Effector memory CD8-positive, alpha-beta T cell (primary cell): ENCODE results near the gene PDE3A.

Source experiments
- ATAC-seq: fragments of 150-1000 bp; cut with Tn5 transposase; replicated peaks from 2 replicates; pipeline ENCODE4 v1.10.0; 2021; ENCODE audit warnings: mild to moderate bottlenecking, moderate library complexity
- DNase-seq, 3 experiments: peaks; one replicate each; pipeline ENCODE4 v3.0.0; 2021
- H3K27ac Mint-ChIP-seq, 2 donors: one replicate each; pipeline ENCODE4 v1.8.0; 2022; ENCODE audit warnings: mild to moderate bottlenecking in 2 of 2, mixed read lengths in 2 of 2, moderate library complexity in 2 of 2
- H3K27me3 Mint-ChIP-seq, 2 donors: one replicate each; pipeline ENCODE4 v1.8.0; 2022; ENCODE audit warnings: mixed read lengths in 2 of 2
- H3K36me3 Mint-ChIP-seq: one replicate; pipeline ENCODE4 v1.8.0; 2022; ENCODE audit warnings: mild to moderate bottlenecking, moderate library complexity, mixed read lengths; ENCODE audit not compliant: insufficient read depth
- H3K4me1 Mint-ChIP-seq, 2 donors: one replicate each; pipeline ENCODE4 v1.8.0; 2022; ENCODE audit warnings: low read depth in 2 of 2, mixed read lengths in 2 of 2
- H3K4me3 Mint-ChIP-seq, 2 donors: one replicate each; pipeline ENCODE4 v1.8.0; 2022; ENCODE audit warnings: mild to moderate bottlenecking in 2 of 2, mixed read lengths in 2 of 2, moderate library complexity in 2 of 2
- H3K9me3 Mint-ChIP-seq, 2 donors: one replicate each; pipeline ENCODE4 v1.8.0; 2022; ENCODE audit warnings: mixed read lengths in 2 of 2

PDE3A gene

DNA sequence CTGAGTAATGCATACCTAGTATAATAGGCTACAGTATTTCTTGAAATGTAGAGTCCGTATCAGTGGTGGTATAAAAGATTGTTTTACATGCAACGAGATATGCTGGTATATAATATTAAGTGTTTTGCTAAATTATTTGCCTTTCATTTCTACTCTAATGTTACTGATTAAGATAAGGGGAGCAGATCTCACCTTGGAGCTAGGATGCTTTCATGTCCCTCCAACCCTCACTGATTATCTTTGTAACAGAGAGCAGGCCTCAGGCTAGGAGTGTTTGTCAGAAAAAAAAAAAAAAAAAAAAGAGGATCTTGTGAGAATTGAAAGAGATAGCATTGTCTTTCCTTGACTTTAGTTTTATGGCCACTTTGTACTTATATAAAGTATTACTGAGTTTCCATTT is 92.6 kb downstream of the PDE3A start:
- Mint-ChIP-seq H3K27ac (no peak overlapping the region), H3K36me3 (no peaks in the 10 kb centered on the region), H3K27me3 (no peaks in the 10 kb centered on the region), H3K9me3 (no peaks in the 10 kb centered on the region), H3K4me3 (no peak overlapping the region), H3K4me1 (no peaks in the 10 kb centered on the region)
- DNase-seq = no peak
- ATAC-seq = no peak

GRCh38 chr12:20463913-20464524 is 95.7 kb downstream of the PDE3A start:
- Mint-ChIP-seq H3K4me3 (no peak overlapping the region), H3K27me3 (no peaks in the 10 kb centered on the region), H3K4me1 (no peaks in the 10 kb centered on the region), H3K9me3 (no peaks in the 10 kb centered on the region), H3K36me3 (no peaks in the 10 kb centered on the region), H3K27ac (no peak overlapping the region)
- no peak for DNase-seq
- ATAC-seq = no peak

DNA sequence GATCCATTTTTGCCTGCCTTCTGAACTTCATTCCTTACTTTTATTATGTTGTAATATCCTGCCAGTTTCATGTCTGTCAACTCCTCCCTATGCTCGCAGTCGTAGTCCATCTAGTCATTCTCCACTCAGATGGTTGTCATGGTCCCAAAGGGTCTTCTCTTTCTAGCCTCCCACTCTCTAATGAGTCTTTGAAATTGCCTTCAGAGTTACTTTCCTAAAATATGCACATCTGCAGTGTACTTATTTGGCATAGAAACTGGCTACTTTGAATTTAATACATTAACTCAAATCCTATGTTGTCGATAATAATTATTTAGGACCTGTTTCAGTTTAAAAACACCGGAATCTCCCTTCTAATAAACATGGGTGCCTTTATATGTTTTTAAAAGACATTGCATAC is 101.0 kb downstream of the PDE3A start:
- no peaks in the 10 kb centered on the region for H3K4me1 Mint-ChIP-seq
- H3K36me3 Mint-ChIP-seq = no peaks in the 10 kb centered on the region
- H3K4me3 Mint-ChIP-seq = no peak overlapping the region
- no peaks in the 10 kb centered on the region for H3K27me3 Mint-ChIP-seq
- no peak overlapping the region for H3K27ac Mint-ChIP-seq
- H3K9me3 Mint-ChIP-seq = no peaks in the 10 kb centered on the region
- no peak for DNase-seq
- ATAC-seq = no peak

GRCh38 chr12:20469756-20470155 is 101.4 kb downstream of the PDE3A start:
- no peak for DNase-seq
- Mint-ChIP-seq H3K4me1 (no peaks in the 10 kb centered on the region), H3K27me3 (no peaks in the 10 kb centered on the region), H3K27ac (no peak overlapping the region), H3K4me3 (no peak overlapping the region), H3K36me3 (no peaks in the 10 kb centered on the region), H3K9me3 (no peaks in the 10 kb centered on the region)
- ATAC-seq = no peak

GRCh38 chr12:20472102-20472782 is 103.9 kb downstream of the PDE3A start:
- H3K4me1 Mint-ChIP-seq = no peaks in the 10 kb centered on the region
- no peak overlapping the region for H3K27ac Mint-ChIP-seq
- no peaks in the 10 kb centered on the region for H3K9me3 Mint-ChIP-seq
- no peaks in the 10 kb centered on the region for H3K27me3 Mint-ChIP-seq
- ATAC-seq (no peak), DNase-seq (no peak)
- no peaks in the 10 kb centered on the region for H3K36me3 Mint-ChIP-seq
- no peak overlapping the region for H3K4me3 Mint-ChIP-seq

GRCh38 chr12:20473133-20473532 is 104.8 kb downstream of the PDE3A start:
- no peaks in the 10 kb centered on the region for H3K9me3 Mint-ChIP-seq
- no peak overlapping the region for H3K27ac Mint-ChIP-seq
- no peak for DNase-seq
- no peaks in the 10 kb centered on the region for H3K4me1 Mint-ChIP-seq
- no peaks in the 10 kb centered on the region for H3K36me3 Mint-ChIP-seq
- no peaks in the 10 kb centered on the region for H3K27me3 Mint-ChIP-seq
- no peak for ATAC-seq
- no peak overlapping the region for H3K4me3 Mint-ChIP-seq

DNA sequence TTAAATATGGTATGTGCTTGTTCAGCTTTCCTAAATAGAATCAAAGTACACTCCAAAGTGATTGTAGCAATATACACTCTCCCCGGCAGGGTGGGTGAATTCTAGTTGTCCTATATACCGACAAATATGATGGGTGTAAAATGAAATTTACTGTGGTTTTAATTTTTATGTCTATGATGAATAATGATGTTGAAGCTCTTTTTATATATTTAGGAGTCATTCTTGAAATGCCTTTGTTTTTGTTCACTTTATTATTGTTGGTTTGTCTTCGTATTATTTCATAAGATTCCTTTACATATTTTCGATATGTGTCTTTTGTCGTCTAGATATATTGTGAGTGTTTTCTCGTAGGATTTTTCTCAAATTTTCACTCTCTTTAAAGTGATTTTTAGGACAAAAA is 105.7 kb downstream of the PDE3A start:
- Mint-ChIP-seq H3K4me3 (no peak overlapping the region), H3K36me3 (no peaks in the 10 kb centered on the region), H3K4me1 (no peaks in the 10 kb centered on the region), H3K27ac (no peak overlapping the region), H3K9me3 (no peaks in the 10 kb centered on the region), H3K27me3 (no peaks in the 10 kb centered on the region)
- ATAC-seq (no peak), DNase-seq (no peak)

- no peaks in the 10 kb centered on the region for H3K4me1 Mint-ChIP-seq
Observed at GRCh38 chr12:20474443-20474842, 106.1 kb downstream of the PDE3A start.

GRCh38 chr12:20475542-20475941 is 107.2 kb downstream of the PDE3A start:
- Mint-ChIP-seq H3K36me3 (no peaks in the 10 kb centered on the region), H3K27me3 (no peaks in the 10 kb centered on the region), H3K4me3 (no peak overlapping the region), H3K4me1 (no peaks in the 10 kb centered on the region), H3K27ac (no peak overlapping the region), H3K9me3 (no peaks in the 10 kb centered on the region)
- DNase-seq = no peak
- no peak for ATAC-seq

More at GRCh38 chr12:20474443-20474842, 106.1 kb downstream of the PDE3A start:
- DNase-seq (no peak), ATAC-seq (no peak)
- no peaks in the 10 kb centered on the region for H3K27me3 Mint-ChIP-seq
- H3K4me3 Mint-ChIP-seq = no peak overlapping the region
- H3K27ac Mint-ChIP-seq = no peak overlapping the region
- no peaks in the 10 kb centered on the region for H3K9me3 Mint-ChIP-seq
- H3K36me3 Mint-ChIP-seq = no peaks in the 10 kb centered on the region

DNA sequence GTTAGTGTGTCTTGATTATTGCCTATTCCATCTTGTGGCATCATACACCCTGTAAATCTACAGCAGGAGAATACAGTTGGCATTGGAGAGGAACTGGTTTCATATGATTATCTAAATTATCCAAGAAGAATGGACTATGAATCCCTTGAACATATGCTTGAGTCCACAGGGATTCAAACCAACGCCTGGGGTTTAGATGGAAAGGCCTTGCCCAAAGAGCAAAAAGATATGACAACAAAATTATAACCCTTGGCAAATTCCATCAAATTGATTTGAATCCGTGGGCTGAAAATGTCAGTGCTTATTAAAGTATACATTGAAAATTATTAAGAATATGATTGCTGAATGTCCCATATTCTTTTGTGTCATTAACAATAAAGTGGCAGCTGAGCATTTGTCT is 108.2 kb downstream of the PDE3A start:
- Mint-ChIP-seq H3K4me3 (no peak overlapping the region), H3K4me1 (no peaks in the 10 kb centered on the region), H3K27ac (no peak overlapping the region), H3K36me3 (no peaks in the 10 kb centered on the region), H3K9me3 (no peaks in the 10 kb centered on the region), H3K27me3 (no peaks in the 10 kb centered on the region)
- ATAC-seq (no peak), DNase-seq (no peak)

DNA sequence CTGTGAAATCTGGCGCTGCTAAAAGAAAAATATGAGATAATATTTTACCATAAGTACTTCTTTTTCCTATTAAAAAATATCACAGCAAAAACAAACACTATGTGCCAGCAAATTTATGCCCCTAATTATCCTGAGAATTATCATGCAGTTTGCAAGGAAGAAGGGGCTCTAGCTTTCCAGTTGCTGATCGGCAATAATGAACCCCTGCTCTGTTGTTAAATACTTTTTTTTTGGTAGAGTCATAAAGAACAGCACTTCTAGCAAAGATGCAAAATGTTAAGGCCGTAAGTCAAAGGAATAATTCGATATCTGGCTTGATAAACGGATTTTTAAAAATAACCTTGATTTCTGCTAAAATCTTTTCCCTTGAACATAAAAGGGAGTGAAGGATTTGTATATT is 108.9 kb downstream of the PDE3A start:
- no peak for ATAC-seq
- peaks cover 4% of the 10 kb centered on the region for H3K36me3 Mint-ChIP-seq
- no peaks in the 10 kb centered on the region for H3K27me3 Mint-ChIP-seq
- no peaks in the 10 kb centered on the region for H3K9me3 Mint-ChIP-seq
- DNase-seq = no peak
- no peak overlapping the region for H3K4me3 Mint-ChIP-seq
- no peaks in the 10 kb centered on the region for H3K4me1 Mint-ChIP-seq
- no peak overlapping the region for H3K27ac Mint-ChIP-seq

DNA sequence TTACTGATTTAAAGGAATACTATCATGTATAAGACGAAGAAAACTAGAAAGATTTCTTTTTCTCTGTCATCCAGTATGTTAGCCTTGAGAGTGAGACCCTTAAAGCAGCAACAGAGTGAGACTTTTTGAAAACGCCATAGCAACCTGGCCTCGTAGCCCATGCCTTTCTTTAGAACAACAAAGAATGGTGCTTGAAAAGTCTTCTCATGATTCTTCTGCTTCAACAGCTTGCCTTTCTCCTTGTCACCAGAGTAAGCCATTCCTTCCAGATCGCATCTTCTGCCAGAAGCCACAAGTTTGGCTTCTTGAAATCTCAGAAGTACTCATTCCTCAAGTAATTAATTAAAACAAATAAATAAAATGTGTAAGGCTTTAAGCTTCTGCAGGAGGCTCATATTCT is 109.3 kb downstream of the PDE3A start:
- Mint-ChIP-seq H3K36me3 (peaks cover 4% of the 10 kb centered on the region), H3K4me3 (no peak overlapping the region), H3K27me3 (no peaks in the 10 kb centered on the region), H3K27ac (no peak overlapping the region), H3K9me3 (no peaks in the 10 kb centered on the region), H3K4me1 (no peaks in the 10 kb centered on the region)
- ATAC-seq (no peak), DNase-seq (no peak)

DNA sequence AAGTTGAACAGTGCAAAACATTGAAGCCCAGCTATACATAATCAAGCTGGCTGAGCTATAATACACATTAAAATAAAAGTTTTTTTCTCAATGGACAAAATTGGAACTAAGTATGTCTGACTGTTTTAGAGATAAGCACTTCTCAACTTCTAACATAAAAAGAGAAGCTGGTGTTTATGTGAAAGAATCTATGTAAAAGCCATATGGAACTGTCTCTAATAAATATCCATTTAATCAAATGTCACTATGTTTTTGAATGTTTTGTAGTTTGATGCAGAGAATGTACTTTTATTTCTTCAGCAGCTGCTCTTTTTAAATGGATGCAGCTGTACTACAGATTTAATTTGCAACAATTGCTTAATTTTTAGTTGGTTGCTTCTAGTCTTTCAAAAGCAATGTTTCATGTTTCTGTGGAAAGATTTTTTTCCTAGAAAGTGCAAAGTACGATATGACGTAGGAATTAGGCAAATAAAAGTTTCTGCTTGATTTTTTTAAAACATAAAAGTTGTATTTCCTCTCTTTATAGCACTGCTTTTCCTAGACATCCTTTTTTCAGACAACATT is 114.2 kb downstream of the PDE3A start:
- H3K4me1 Mint-ChIP-seq = no peaks in the 10 kb centered on the region
- no peak for ATAC-seq
- no peaks in the 10 kb centered on the region for H3K9me3 Mint-ChIP-seq
- no peak overlapping the region for H3K27ac Mint-ChIP-seq
- no peak for DNase-seq
- H3K27me3 Mint-ChIP-seq = no peaks in the 10 kb centered on the region
- H3K4me3 Mint-ChIP-seq = no peak overlapping the region
- H3K36me3 Mint-ChIP-seq = peaks cover 4% of the 10 kb centered on the region

GRCh38 chr12:20483776-20484175 is 115.4 kb downstream of the PDE3A start:
- Mint-ChIP-seq H3K36me3 (peaks cover 4% of the 10 kb centered on the region), H3K27me3 (no peaks in the 10 kb centered on the region), H3K9me3 (no peaks in the 10 kb centered on the region), H3K4me3 (no peak overlapping the region), H3K27ac (no peak overlapping the region), H3K4me1 (no peaks in the 10 kb centered on the region)
- DNase-seq = no peak
- ATAC-seq = no peak
